Hepatocyte (in vitro differentiated cells): ENCODE measurements around the gene SCLT1. TPM values are rescaled to one million over a fixed set of nuclear protein-coding genes. Genes with fewer than 3 reads are reported as not detected.

Experiments used
- DNase-seq: peaks from one replicate; pipeline ENCODE4 v3.0.0-alpha.2; 2016; ENCODE audit warnings: low spot score
- H2AFZ ChIP-seq: fragments of 200-600 bp; sonication (generic); 2 replicates; pipeline ENCODE4 v1.6.0; 2016; ENCODE audit warnings: antibody characterized with exemption, mild to moderate bottlenecking
- H3K27ac ChIP-seq: fragments of 200-600 bp; sonication (generic); 2 replicates; pipeline ENCODE4 v1.5.1; 2016; ENCODE audit warnings: mild to moderate bottlenecking
- H3K27me3 ChIP-seq: fragments of 200-600 bp; sonication (generic); 2 replicates; pipeline ENCODE4 v1.6.1; 2016
- H3K36me3 ChIP-seq: fragments of 200-600 bp; sonication (generic); replicated peaks from 2 replicates; pipeline ENCODE4 v1.5.1; 2016; ENCODE audit warnings: low read depth; ENCODE audit not compliant: insufficient read depth
- H3K4me1 ChIP-seq: fragments of 200-600 bp; sonication (generic); 2 replicates; pipeline ENCODE4 v1.5.1; 2016; ENCODE audit warnings: mild to moderate bottlenecking, moderate library complexity; ENCODE audit not compliant: insufficient read depth
- H3K4me2 ChIP-seq: fragments of 200-600 bp; sonication (generic); 2 replicates; pipeline ENCODE4 v1.6.0; 2016
- H3K4me3 ChIP-seq: fragments of 200-600 bp; sonication (generic); 2 replicates; pipeline ENCODE4 v1.5.1; 2016; ENCODE audit warnings: mild to moderate bottlenecking
- H3K79me2 ChIP-seq: fragments of 200-600 bp; sonication (generic); 2 replicates; pipeline ENCODE4 v1.6.0; 2017; ENCODE audit warnings: mild to moderate bottlenecking
- H3K9me2 ChIP-seq: fragments of 200-600 bp; sonication (generic); replicated peaks from 2 replicates; pipeline ENCODE4 v1.6.0; 2017; ENCODE audit warnings: mild to moderate bottlenecking; ENCODE audit not compliant: insufficient read depth
- H3K9me3 ChIP-seq: fragments of 200-600 bp; sonication (generic); 2 replicates; pipeline ENCODE4 v1.5.1; 2016; ENCODE audit warnings: low read depth, mild to moderate bottlenecking
- H4K20me1 ChIP-seq: fragments of 200-600 bp; sonication (generic); 2 replicates; pipeline ENCODE4 v1.6.0; 2016; ENCODE audit warnings: mild to moderate bottlenecking; ENCODE audit not compliant: insufficient read depth, poor library complexity, severe bottlenecking
- CTCF ChIP-seq: fragments of 200-600 bp; sonication (generic); IDR thresholded peaks from 2 replicates; pipeline ENCODE4 v1.5.1; 2016; ENCODE audit warnings: antibody characterized with exemption, mild to moderate bottlenecking; ENCODE audit not compliant: poor library complexity
- EZH2 ChIP-seq: fragments of 200-600 bp; sonication (generic); IDR thresholded peaks from 2 replicates; pipeline ENCODE4 v1.6.1; 2016; ENCODE audit warnings: antibody characterized with exemption, mild to moderate bottlenecking, borderline replicate concordance
- EZH2phosphoT487 ChIP-seq: fragments of 200-600 bp; sonication (generic); IDR thresholded peaks from one replicate; pipeline ENCODE4 v1.6.1; 2018; ENCODE audit warnings: antibody characterized with exemption, mild to moderate bottlenecking, low read depth, moderate library complexity; ENCODE audit not compliant: unreplicated experiment, severe bottlenecking
- WGBS: methylation state at CpG from one replicate; pipeline ENCODE4 v1.1.6; 2016; ENCODE audit warnings: low lambda C conversion rate; ENCODE audit errors: missing lambda C conversion rate; 5-methylcytosine and 5-hydroxymethylcytosine counted together
- polyA plus RNA-seq: library from polyadenylated mRNA; unstranded; fragments of >200 nt; fragmentation: Nextera tagmentation; extraction: Ambion mirVana; gene quantifications from 2 replicates; pipeline ENCODE4 v1.2.1, GENCODE V29; 2016
- total RNA-seq: library from RNA; depleted of rRNA; stranded (reverse); fragments of >200 nt; gene quantifications from 2 replicates; pipeline ENCODE4 v1.2.3, GENCODE V29; 2014

Gene SCLT1
- total and polyA plus RNA-seq, 2 experiments from 2014 or later, result 6.9 to 13.6 TPM

- Histone ChIP-seq H3K9me2 (no peaks in the 10 kb centered on the region), H3K36me3 (no peaks in the 10 kb centered on the region), H3K9me3 (no peaks in the 10 kb centered on the region), H3K27me3 (no peaks in the 10 kb centered on the region), H4K20me1 (no peaks in the 10 kb centered on the region), H3K79me2 (no peaks in the 10 kb centered on the region), H2AFZ (no peak overlapping the region), H3K27ac (no peak overlapping the region), H3K4me3 (no peak overlapping the region), H3K4me2 (no peak overlapping the region), H3K4me1 (peaks cover 21% of the 10 kb centered on the region)
- no peak for TF ChIP-seq EZH2
- no peak for TF ChIP-seq EZH2phosphoT487
- TF ChIP-seq CTCF, result no peak
- no peak for DNase-seq
- 86% methylated on average over 14 of the region's 14 CpGs for WGBS
Measured at GRCh38 chr4:128862608-128863311, 230.6 kb downstream of the SCLT1 start.

GRCh38 chr4:128861856-128862518, 231.4 kb downstream of the SCLT1 start:
- no peaks in the 10 kb centered on the region for H3K79me2 ChIP-seq
- H3K9me3 ChIP-seq, result no peaks in the 10 kb centered on the region
- no peak overlapping the region for H2AFZ ChIP-seq
- H3K27me3 ChIP-seq, result no peaks in the 10 kb centered on the region
- no peak overlapping the region for H3K4me2 ChIP-seq
- no peaks in the 10 kb centered on the region for H4K20me1 ChIP-seq
- no peaks in the 10 kb centered on the region for H3K9me2 ChIP-seq
- WGBS, result 96% methylated on average over 13 of the region's 13 CpGs
- H3K4me1 ChIP-seq, result peaks cover 19% of the 10 kb centered on the region
- H3K36me3 ChIP-seq, result no peaks in the 10 kb centered on the region
- DNase-seq, result no peak
- no peak overlapping the region for H3K27ac ChIP-seq
- no peak for TF ChIP-seq EZH2
- H3K4me3 ChIP-seq, result no peak overlapping the region

GRCh38 chr4:128859887-128860677, 233.3 kb downstream of the SCLT1 start:
- no peaks in the 10 kb centered on the region for H4K20me1 ChIP-seq
- WGBS, result 58% methylated on average over 6 of the region's 6 CpGs
- DNase-seq, result peak; percentile 23
- peaks cover 15% of the 10 kb centered on the region for H3K4me1 ChIP-seq
- H3K9me3 ChIP-seq, result no peaks in the 10 kb centered on the region
- no peak overlapping the region for H3K4me2 ChIP-seq
- H2AFZ ChIP-seq, result no peak overlapping the region
- H3K4me3 ChIP-seq, result no peak overlapping the region
- no peaks in the 10 kb centered on the region for H3K27me3 ChIP-seq
- peaks cover 3% of the 10 kb centered on the region for H3K79me2 ChIP-seq
- no peaks in the 10 kb centered on the region for H3K36me3 ChIP-seq
- TF ChIP-seq EZH2phosphoT487, result no peak
- no peak for TF ChIP-seq EZH2
- TF ChIP-seq CTCF, result no peak
- no peaks in the 10 kb centered on the region for H3K9me2 ChIP-seq
- peak overlapping the region; percentile 48 for H3K27ac ChIP-seq
